CD4-positive, alpha-beta T cell treated with Interleukin-2 at 100 ng/mL for 4 hours (primary cell): Measurements from ENCODE around the gene ANGPTL2.

Experiments used
- DNase-seq: peaks from one replicate; pipeline ENCODE4 v3.0.0-alpha.2; 2020; ENCODE audit warnings: low spot score

The ANGPTL2 gene

DNA sequence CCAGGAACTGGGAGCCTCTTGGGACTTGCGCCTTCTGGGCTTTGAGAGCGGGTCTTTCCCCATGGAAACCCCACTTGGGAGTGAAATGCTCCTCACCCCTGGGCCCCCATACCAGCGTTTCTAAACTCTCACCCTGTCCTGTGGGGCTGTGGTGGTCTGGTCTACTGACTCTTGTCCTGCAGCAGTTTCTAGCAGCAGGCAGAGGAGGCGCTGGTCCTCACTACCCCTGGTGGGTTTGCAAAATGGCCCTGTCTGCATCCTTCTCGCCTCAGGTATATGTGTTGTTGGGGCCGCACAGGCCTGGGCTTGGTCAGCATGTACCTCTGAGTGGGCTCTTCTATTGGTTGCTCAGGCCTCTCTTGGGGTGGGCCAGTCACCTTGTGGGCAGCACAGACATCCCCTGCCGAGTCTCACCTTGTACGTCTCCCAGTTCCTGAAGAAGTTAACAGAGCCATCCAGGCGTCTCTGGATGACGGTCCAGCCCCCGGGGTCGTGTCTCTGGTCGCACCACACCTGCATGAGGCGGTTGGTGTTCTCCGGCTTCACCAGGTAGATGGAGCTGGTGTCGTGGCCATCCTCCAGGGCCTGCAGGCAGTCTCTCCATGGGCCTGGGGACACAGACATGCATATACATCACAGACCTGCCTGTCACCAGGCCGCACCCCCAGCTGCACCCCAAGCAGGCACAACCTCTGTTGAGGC, 29.0 kb downstream of the ANGPTL2 start:
- DNase-seq = no peak

DNA sequence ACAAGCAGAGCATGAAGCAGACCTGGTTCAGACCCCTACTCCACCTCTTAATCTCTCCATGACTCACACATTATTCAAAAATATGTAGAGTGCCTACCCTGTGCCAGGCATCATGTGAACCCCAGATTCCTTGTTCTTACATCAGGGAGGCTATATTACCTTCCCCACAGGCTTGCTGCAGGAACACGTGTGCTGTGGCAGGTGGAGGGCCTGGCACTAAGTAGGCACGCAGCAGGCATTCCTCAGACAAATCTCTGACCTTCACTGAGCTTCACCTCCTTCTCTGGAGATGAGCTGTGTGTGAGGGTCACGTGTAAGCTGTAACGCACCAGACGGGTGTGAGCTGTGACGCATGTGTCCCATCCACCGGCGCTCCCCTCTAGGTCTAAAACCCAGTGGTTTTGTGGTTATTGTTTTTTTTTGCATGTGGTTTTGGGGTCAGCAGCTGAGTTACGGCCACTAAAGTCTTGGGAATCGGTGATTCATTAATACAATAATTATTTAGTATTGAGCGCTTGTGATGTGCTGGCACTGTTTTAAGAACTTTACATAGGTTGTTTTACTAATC, 30.3 kb downstream of the ANGPTL2 start:
- DNase-seq = no peak

DNA sequence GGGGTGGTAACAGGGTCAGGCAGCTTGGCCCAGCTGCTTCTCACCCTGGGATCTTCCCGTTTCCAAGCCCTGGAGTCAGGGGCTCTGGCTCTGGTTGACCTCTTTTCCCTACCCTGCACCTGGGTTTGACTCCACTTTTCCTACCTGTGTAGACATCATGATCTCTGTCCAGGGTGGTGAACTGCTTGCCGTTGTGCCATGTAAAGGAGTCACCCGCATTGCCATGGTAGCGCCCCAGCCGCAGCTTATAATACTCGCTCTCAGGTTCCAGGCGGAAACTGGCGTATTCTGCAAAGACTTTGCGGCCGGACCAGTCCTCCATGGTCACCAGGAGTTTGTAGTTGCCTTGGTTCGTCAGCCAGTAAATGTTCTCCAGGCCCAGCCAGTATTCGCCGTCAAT, 30.9 kb downstream of the ANGPTL2 start:
- DNase-seq = no peak

DNA sequence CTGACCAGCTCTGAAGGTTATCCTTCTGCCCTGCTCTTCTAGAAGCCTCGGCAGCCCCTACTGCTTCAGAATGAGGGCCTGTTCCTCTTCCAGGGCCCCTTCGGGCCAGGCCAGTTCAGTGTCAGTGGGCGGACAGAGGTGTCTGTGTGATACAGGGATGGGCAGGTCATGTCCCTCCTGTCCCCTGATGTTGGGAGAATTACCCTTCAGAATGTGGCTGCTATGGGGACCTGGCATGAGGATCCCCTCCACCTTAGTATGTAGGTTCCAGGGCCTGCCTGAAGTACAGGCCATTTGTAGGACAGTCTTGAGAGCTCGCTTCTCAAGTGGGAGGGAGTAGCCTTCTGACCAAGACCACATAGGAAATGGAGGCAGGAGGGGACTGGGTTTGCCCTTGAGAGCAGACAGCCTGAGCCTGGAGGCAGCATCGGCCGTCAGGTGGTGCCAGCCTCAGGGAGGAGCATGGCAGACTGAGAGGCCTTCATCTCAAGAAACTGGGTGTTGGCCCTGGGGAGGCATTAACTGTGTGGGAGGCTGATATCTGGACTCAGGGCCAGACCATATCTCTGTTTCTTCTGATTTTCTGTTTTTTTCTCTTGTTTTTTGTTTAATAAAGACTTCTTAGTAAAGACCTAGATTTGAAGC, 32.0 kb downstream of the ANGPTL2 start:
- no peak for DNase-seq

DNA sequence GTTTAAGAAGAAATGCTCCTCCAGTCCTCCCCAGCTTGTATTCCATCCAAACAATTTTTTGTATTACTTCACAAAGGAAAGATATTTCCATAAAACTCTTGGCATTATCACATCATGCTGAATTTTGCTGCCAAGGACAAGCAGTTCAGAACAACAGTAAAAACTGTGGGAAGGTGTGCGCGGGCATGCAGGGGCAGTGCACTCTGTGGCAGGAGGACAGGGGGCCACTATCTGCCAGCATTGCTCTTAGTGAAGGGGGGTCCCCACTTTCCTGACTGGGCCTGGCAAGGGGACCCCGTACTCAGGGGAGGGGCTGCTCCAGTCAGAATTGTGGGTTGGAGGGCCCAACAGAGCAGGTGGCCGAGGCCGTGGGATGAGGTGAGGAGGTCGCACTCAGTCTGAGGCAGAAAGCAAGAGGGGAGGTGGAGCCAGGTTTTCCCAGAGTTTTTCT, 32.8 kb downstream of the ANGPTL2 start:
- no peak for DNase-seq

- DNase-seq = no peak
These were observed 33.5 kb downstream of the ANGPTL2 start for GRCh38 chr9:127088724-127089615.

GRCh38 chr9:127087836-127088235, 34.6 kb downstream of the ANGPTL2 start:
- DNase-seq = no peak

- no peak for DNase-seq
These were observed 35.0 kb downstream of the ANGPTL2 start for GRCh38 chr9:127087411-127087810.

- DNase-seq = no peak
These were observed 35.7 kb downstream of the ANGPTL2 start for GRCh38 chr9:127086771-127087170.

- DNase-seq = no peak
These were observed 37.2 kb downstream of the ANGPTL2 start for GRCh38 chr9:127085186-127085585.

DNA sequence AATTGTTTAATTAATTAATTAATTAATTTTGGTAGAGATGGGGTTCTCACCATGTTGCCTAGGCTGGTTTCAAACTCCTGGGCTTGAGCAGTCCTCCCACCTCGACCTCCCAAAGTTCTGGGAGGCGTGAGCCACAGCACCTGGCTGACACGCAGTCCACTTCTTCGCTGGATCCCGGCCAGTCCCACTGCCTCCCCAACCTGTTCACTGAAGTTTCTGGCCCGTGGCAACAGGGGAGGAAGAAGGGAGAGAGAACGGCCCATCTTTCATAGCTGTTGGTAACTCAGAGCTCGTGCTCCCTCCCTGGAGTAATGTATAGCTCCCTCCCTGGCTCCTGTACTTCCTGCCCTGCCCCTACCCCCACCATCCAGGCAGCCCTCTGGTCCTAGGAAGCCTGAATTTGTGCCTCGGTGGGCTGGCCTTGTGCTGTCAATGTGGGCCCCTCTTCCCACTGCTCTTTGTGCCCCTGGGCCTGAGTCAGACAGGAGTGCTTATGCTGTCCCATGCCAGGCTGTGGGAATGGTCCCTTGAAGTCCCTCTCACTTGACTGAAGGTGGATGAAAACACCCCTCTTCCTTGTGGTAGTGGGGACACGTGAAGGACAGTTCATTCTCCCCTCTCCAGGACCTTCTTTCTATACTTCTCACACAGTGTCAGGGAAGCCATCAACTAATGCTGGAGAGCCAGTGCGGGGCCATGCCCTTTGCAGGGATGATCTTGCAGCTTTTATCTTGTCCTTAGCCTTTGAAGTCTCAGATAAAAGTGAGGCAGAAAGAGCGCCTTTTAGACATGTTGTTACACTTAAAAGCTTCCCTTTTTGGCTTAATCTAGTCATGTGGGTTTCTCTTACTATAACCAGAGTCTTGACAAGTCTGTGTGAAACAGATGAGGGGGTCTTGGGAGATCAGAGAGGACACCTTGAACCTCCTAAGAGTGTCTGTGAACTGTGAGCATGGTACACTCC, 38.1 kb downstream of the ANGPTL2 start:
- DNase-seq = no peak

DNA sequence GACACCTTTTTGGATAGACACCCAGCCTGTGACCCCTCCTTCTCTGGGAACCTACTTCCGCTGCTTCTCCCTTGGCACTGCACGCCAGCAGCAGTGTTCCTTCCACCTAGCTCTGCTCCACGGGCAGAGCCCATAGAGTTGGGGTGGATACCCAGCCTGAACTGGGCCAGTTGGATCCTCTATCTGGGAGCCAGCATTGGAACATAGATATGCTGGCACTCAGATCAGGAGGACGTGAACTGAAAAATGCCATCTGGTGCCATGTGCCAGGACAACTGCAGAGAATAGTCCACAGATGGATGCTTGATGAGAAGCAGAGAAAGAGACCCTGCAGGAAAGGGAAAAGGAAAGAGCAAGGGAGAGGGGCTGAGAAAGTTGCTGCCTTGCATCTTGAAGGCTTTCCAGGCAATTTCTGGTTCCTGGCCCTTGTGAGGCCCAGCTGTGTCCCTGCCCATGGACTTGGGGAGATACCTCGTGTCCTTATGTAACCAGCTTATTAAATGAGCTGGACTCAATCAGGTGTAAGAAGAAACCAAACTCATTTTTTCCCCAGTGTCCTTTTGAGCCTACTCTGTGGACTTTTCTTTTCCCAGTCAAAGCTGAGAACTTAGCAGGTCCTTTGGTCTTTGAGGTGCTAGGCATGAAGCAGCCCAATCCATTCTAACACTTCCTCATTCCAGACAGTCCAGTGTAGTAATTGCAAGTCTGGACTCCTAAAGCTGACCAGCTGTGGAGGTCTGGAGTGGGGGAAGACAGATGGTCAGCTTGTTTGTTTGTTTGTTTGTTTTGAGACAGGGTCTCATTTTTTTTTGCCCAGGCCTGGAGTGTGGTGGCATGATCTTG, 39.1 kb downstream of the ANGPTL2 start:
- DNase-seq = no peak

DNA sequence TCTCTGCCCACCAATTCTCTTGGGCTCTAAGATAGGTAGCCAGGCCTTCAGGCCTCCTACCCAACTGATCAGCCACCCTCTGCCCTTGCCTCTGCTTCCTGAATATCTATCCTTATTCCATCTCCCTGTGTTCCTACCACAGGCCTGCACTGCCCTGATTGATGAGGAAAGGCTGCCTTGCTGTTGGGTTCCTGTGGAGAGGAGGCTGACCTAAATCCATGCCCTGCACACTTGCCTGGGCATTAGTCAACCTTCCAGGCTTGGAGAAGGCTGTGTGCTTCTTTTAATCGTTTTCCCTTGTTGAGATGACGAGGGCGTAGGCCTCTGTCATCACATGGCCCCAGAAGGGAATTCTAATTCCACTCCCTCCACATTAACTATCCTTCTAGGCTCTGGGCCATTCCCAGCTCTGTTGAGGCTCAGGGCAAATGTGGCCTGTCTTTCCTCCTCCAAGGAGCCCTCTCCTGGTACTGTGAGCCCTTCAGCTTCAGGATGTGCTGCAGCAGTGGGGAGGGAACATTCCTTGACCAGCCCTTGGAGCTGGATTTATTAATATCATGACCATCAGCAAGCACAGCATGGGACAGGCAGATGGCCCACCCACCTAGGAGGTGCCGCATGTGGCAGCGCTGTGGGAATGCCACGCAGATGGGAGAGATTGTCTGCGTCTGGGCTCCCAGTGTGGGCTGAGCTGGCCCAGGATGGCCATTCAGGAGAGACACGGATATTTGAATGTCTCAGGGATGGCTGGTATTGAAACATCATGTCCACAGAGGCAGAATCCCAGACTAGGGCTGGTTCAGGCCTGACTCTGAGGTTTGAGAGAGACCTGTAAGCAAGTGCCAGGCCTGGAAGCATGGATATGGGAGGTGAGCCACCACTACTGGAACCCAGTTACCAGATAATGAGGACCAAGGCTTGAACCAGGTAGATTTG, 40.9 kb downstream of the ANGPTL2 start:
- DNase-seq = no peak

DNA sequence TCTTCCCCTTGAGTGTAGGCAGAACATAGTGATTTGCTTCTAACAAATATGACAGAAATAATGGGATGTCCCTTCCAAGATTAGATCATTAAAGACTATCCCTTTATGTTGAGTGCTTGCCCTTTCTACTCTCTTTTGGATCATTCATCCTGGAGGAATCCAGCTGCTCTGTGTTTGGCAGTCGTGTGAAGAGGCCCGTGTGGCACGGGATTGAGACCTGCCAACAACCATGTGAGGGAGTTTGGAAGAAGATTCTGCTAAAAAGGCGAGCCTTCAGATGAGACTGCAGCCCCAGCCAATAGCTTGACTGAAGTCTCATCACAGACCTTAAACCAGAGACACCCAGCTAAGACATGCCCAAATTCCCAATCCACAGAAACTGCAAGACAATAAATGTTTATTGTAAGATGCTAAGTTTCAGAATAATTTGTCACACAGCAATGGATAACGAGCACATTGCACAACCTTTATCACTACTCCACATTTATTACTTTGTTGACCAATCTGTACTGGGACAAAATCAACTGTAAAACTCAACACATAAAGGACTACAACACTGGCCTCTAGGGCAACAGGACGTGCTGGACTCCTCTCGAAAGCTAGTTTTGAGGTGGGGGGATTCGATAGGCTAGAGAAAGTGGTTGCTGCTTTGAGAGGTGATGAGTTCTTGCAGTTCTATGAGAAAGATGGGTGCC, 42.8 kb downstream of the ANGPTL2 start:
- no peak for DNase-seq

- no peak for DNase-seq
These were observed 43.4 kb downstream of the ANGPTL2 start for GRCh38 chr9:127078988-127079387.

DNA sequence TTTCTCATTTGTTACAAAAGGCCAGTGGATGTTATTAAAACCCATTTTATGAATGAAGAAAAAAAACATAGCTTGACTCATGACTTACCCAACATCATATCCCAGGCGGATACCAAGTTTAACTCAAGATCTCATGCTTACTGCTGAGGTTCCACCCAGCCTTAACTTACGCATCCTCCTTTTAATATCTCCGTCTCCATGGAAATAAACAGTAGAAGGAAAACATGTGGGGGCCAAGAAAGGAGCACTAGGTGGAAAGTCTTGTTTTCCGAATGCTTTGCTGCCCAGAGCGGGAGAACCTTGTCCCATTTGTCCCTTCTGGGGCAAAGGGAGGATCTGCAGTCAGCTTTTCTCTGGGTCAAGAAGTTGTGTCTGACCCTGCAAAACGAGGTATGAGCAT, 44.1 kb downstream of the ANGPTL2 start:
- DNase-seq = no peak

DNA sequence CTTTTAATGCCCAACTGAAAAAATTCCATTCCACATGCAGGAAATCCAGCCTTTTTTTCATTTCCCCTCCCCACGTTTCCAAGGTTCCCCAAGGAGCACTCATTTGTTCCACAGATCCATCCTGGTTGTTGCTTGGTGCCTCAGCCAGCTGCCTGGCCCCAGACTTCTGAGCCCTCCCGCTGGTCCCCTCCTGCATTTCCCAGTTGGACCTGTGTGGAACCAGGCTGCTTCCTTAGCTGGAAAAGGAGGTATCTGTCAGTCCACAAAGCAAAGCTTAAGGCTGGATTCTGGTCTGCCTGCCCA, 44.8 kb downstream of the ANGPTL2 start:
- DNase-seq = no peak

GRCh38 chr9:127076860-127077643, 45.4 kb downstream of the ANGPTL2 start:
- no peak for DNase-seq
